Mesendoderm (in vitro differentiated cells): ENCODE results near the gene FNDC3B.

Experiments used
- DNase-seq: peaks from one replicate; pipeline ENCODE4 v3.0.0; 2013
- H2AK5ac ChIP-seq: 2 replicates; pipeline ENCODE4 v1.6.1; 2013; ENCODE audit warnings: low read length, inconsistent platforms
- H2BK120ac ChIP-seq: 2 replicates; pipeline ENCODE4 v1.6.1; 2013; ENCODE audit warnings: low read depth, mild to moderate bottlenecking, low read length, moderate library complexity, mixed read lengths
- H2BK15ac ChIP-seq: replicated peaks from 2 replicates; pipeline ENCODE4 v1.6.1; 2013; ENCODE audit warnings: low read depth, mild to moderate bottlenecking, moderate library complexity
- H2BK5ac ChIP-seq: 2 replicates; pipeline ENCODE4 v1.6.1; 2013; ENCODE audit warnings: low read length, inconsistent platforms
- H3K18ac ChIP-seq: 2 replicates; pipeline ENCODE4 v1.6.1; 2013; ENCODE audit warnings: mild to moderate bottlenecking, low read length, mixed read lengths
- H3K23ac ChIP-seq: one replicate; pipeline ENCODE4 v1.6.1; 2013; ENCODE audit warnings: low read length
- H3K27ac ChIP-seq: 2 replicates; pipeline ENCODE4 v1.5.1; 2013; ENCODE audit warnings: low read depth, mild to moderate bottlenecking, inconsistent platforms, low read length, moderate library complexity
- H3K27me3 ChIP-seq: 2 replicates; pipeline ENCODE4 v1.6.1; 2013; ENCODE audit warnings: low read length, control low read depth, mild to moderate bottlenecking, inconsistent platforms; ENCODE audit not compliant: insufficient read depth, poor library complexity
- H3K36me3 ChIP-seq: 2 replicates; pipeline ENCODE4 v1.6.1; 2013; ENCODE audit warnings: low read length, inconsistent platforms; ENCODE audit not compliant: control insufficient read depth, insufficient read depth
- H3K4ac ChIP-seq: one replicate; pipeline ENCODE4 v1.6.1; 2013; ENCODE audit warnings: low read depth, mild to moderate bottlenecking, low read length, moderate library complexity
- H3K4me1 ChIP-seq: 2 replicates; pipeline ENCODE4 v1.6.1; 2013; ENCODE audit warnings: low read depth, low read length, inconsistent platforms; ENCODE audit not compliant: control insufficient read depth
- H3K4me2 ChIP-seq: 2 replicates; pipeline ENCODE4 v1.6.1; 2013; ENCODE audit warnings: low read length
- H3K4me3 ChIP-seq: 2 replicates; pipeline ENCODE4 v1.5.1; 2013; ENCODE audit warnings: mild to moderate bottlenecking, low read length
- H3K56ac ChIP-seq: one replicate; pipeline ENCODE4 v1.6.1; 2013; ENCODE audit warnings: low read length
- H3K79me1 ChIP-seq: 2 replicates; pipeline ENCODE4 v1.6.1; 2013; ENCODE audit warnings: low read length, inconsistent platforms
- H3K79me2 ChIP-seq: 2 replicates; pipeline ENCODE4 v1.6.1; 2013; ENCODE audit warnings: mild to moderate bottlenecking, low read length; ENCODE audit not compliant: control insufficient read depth, insufficient read depth
- H3K9ac ChIP-seq: 2 replicates; pipeline ENCODE4 v1.6.1; 2013; ENCODE audit warnings: low read length, inconsistent platforms
- H4K5ac ChIP-seq: one replicate; pipeline ENCODE4 v1.6.1; 2013; ENCODE audit warnings: low read length
- H4K8ac ChIP-seq: one replicate; pipeline ENCODE4 v1.6.1; 2013; ENCODE audit warnings: low read depth, mild to moderate bottlenecking, control low read depth, low read length, moderate library complexity
- WGBS: extraction: QIAGEN DNeasy Blood & Tissue Kit; methylation state at CpG from one replicate; pipeline ENCODE4 v1.1.7; 2013; ENCODE audit warnings: low lambda C conversion rate, missing lambda C conversion rate; ENCODE audit not compliant: insufficient coverage; ENCODE audit errors: extremely low coverage; 5-methylcytosine and 5-hydroxymethylcytosine counted together

Gene FNDC3B

DNA sequence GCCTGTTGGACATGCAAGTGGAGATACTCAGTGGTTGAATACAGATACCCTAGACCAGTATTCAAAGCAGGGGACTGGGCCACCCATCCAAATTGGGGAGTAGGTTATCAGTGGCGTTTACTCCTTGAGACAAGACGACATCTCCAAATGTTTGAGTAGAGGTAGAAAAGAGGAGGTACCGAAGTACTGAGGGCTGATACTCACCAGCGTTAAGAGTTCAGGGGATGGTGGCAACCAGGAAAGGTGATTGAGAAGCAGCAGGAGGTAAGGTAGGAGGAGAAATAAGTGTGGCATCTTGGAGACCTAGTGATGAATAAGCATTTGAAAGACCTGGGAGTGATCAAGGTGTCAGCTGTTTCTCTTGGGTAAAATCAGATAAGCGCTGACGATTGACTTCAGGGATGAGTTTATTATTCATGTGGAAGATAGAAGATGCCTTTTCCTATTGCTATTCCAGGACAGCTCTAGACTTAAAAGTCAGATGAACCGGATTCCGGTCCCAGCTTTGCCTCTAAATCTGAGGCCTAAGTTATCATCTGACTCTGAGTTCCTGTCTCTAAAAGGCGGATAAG is 312.6 kb downstream of the FNDC3B start:
- no peak overlapping the region for H2BK5ac ChIP-seq
- no peak overlapping the region for H3K4me3 ChIP-seq
- no peaks in the 10 kb centered on the region for H3K79me1 ChIP-seq
- no peak overlapping the region for H3K4me2 ChIP-seq
- H2BK120ac ChIP-seq = no peak overlapping the region
- DNase-seq = no peak
- H2AK5ac ChIP-seq = no peak overlapping the region
- peaks cover 3% of the 10 kb centered on the region for H3K36me3 ChIP-seq
- H3K9ac ChIP-seq = no peak overlapping the region
- no peak overlapping the region for H2BK15ac ChIP-seq
- no peaks in the 10 kb centered on the region for H3K27me3 ChIP-seq
- no peaks in the 10 kb centered on the region for H3K79me2 ChIP-seq
- no peak overlapping the region for H3K27ac ChIP-seq
- no peaks in the 10 kb centered on the region for H3K4me1 ChIP-seq
- no peak overlapping the region for H3K56ac ChIP-seq
- H4K5ac ChIP-seq = no peak overlapping the region
- H3K4ac ChIP-seq = no peak overlapping the region
- no peak overlapping the region for H3K18ac ChIP-seq
- H3K23ac ChIP-seq = no peak overlapping the region
- WGBS = no CpG with 5 or more reads among the region's 9 CpGs
- no peak overlapping the region for H4K8ac ChIP-seq

DNA sequence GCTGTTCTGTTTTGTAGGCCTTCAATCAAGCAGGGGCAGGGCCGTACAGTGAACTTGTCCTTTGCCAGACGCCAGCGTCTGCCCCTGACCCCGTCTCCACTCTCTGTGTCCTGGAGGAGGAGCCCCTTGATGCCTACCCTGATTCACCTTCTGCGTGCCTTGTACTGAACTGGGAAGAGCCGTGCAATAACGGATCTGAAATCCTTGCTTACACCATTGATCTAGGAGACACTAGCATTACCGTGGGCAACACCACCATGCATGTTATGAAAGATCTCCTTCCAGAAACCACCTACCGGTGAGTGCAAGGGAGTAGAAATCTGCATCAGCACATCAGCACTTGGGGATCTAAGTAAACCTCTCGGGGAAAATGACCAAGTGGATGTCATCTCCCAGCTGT is 313.4 kb downstream of the FNDC3B start:
- Histone ChIP-seq H3K4me1 (no peaks in the 10 kb centered on the region), H3K27ac (no peak overlapping the region), H3K9ac (no peak overlapping the region), H3K4ac (no peak overlapping the region), H3K4me2 (no peak overlapping the region), H3K23ac (no peak overlapping the region), H4K8ac (no peak overlapping the region), H2AK5ac (no peak overlapping the region), H2BK120ac (no peak overlapping the region), H3K4me3 (no peak overlapping the region), H2BK15ac (no peak overlapping the region), H3K27me3 (no peaks in the 10 kb centered on the region), H3K79me2 (no peaks in the 10 kb centered on the region), H3K36me3 (peaks cover 3% of the 10 kb centered on the region), H3K18ac (no peak overlapping the region), H2BK5ac (no peak overlapping the region), H4K5ac (no peak overlapping the region), H3K56ac (no peak overlapping the region), H3K79me1 (no peaks in the 10 kb centered on the region)
- WGBS = no CpG with 5 or more reads among the region's 10 CpGs
- DNase-seq = no peak

DNA sequence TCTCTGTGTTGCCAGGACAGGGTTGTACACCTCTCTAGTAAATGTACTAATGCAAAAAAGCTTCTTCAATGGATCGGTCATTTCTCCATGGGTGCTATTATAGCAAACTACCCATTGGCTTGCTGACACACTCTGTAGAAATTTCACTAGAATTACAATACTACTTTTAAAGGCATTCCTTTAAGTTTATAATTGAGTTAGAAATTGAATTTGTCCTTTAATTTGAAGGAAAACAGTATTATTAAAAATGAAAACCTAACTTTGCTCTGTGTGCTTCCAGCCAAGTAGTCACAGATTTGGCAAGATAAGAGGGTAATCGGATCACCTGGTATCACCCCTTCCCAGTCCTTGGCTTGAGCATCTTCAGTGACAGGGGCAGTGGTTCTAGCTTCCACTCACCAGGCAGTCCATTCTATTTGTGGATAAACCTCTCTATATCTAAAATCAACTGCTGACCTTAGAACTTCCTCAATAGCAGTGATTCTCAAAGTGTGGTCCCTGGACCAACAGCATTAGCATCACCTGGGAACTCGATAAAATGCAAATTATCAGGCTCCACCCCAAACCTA is 315.6 kb downstream of the FNDC3B start:
- H3K4ac ChIP-seq = no peak overlapping the region
- no peak overlapping the region for H2BK15ac ChIP-seq
- H2AK5ac ChIP-seq = no peak overlapping the region
- no peak overlapping the region for H3K27ac ChIP-seq
- no CpG with 5 or more reads among the region's 3 CpGs for WGBS
- no peak overlapping the region for H4K8ac ChIP-seq
- no peaks in the 10 kb centered on the region for H3K79me2 ChIP-seq
- no peak overlapping the region for H4K5ac ChIP-seq
- no peak overlapping the region for H3K56ac ChIP-seq
- H3K4me3 ChIP-seq = no peak overlapping the region
- H3K27me3 ChIP-seq = no peaks in the 10 kb centered on the region
- no peak overlapping the region for H3K23ac ChIP-seq
- H3K36me3 ChIP-seq = peaks cover 3% of the 10 kb centered on the region
- DNase-seq = no peak
- H2BK120ac ChIP-seq = no peak overlapping the region
- no peaks in the 10 kb centered on the region for H3K4me1 ChIP-seq
- no peaks in the 10 kb centered on the region for H3K79me1 ChIP-seq
- H3K4me2 ChIP-seq = no peak overlapping the region
- no peak overlapping the region for H3K18ac ChIP-seq
- H3K9ac ChIP-seq = no peak overlapping the region
- no peak overlapping the region for H2BK5ac ChIP-seq

DNA sequence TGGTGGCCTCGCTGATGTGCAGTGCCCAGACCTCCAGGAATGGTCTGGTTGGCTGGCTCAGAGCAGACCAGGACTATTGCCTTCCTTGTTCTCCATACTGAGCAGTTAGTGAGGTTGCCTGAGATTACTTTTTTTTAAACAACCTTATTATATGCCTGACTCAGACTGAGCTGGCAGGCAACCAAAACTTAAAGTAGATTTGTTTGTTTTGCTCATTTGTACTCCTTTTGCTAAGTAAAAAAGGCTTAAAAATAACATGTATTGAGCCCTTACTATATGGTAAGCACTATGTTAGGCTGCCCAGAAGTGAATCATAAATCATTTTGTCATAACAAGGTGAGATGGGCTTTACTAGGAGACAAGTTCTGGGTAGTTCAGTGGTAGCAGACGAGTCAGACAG is 316.5 kb downstream of the FNDC3B start:
- Histone ChIP-seq H2AK5ac (no peak overlapping the region), H3K4ac (no peak overlapping the region), H3K18ac (no peak overlapping the region), H4K5ac (no peak overlapping the region), H2BK5ac (no peak overlapping the region), H2BK15ac (no peak overlapping the region), H3K79me2 (no peaks in the 10 kb centered on the region), H3K4me1 (no peaks in the 10 kb centered on the region), H3K36me3 (peaks cover 3% of the 10 kb centered on the region), H3K9ac (no peak overlapping the region), H3K27me3 (no peaks in the 10 kb centered on the region), H3K23ac (no peak overlapping the region), H2BK120ac (no peak overlapping the region), H3K79me1 (no peaks in the 10 kb centered on the region), H3K27ac (no peak overlapping the region), H3K56ac (no peak overlapping the region), H4K8ac (no peak overlapping the region), H3K4me2 (no peak overlapping the region), H3K4me3 (no peak overlapping the region)
- no peak for DNase-seq
- no CpG with 5 or more reads among the region's 2 CpGs for WGBS

DNA sequence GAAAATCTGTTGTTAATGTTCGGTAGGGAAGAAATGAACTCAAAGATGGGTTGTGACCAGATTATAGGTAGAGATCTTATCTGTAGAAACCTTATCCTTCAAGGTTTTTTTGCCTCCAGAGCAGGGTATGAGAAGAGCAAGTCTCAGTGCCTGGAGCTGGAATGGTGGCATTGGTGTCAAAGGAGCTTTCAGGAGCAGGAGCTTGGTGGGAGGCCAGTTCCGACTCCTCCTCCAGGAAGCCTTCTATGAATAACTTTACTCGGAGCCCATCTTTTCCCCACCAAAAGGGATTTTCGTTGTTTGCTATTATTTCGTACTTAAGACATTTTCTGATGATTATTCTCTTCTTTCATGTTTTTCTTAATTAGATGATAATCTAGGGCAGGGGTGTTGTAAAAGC is 317.0 kb downstream of the FNDC3B start:
- H3K56ac ChIP-seq = no peak overlapping the region
- H3K4me2 ChIP-seq = no peak overlapping the region
- no peak overlapping the region for H2BK5ac ChIP-seq
- no peaks in the 10 kb centered on the region for H3K27me3 ChIP-seq
- H3K9ac ChIP-seq = no peak overlapping the region
- H3K23ac ChIP-seq = no peak overlapping the region
- no peak overlapping the region for H3K4ac ChIP-seq
- no peaks in the 10 kb centered on the region for H3K79me1 ChIP-seq
- no peak overlapping the region for H4K8ac ChIP-seq
- H4K5ac ChIP-seq = no peak overlapping the region
- H3K36me3 ChIP-seq = peaks cover 3% of the 10 kb centered on the region
- no CpG with 5 or more reads among the region's 5 CpGs for WGBS
- no peak overlapping the region for H3K27ac ChIP-seq
- no peak overlapping the region for H3K4me3 ChIP-seq
- no peak overlapping the region for H2BK120ac ChIP-seq
- no peaks in the 10 kb centered on the region for H3K4me1 ChIP-seq
- no peaks in the 10 kb centered on the region for H3K79me2 ChIP-seq
- H2AK5ac ChIP-seq = no peak overlapping the region
- H2BK15ac ChIP-seq = no peak overlapping the region
- peak; percentile 14 for DNase-seq
- no peak overlapping the region for H3K18ac ChIP-seq
